ENCODE measurements around the gene KDR. TPM values are rescaled to one million over a fixed set of nuclear protein-coding genes. Genes with fewer than 3 reads are reported as not detected.

The KDR gene
- total RNA-seq, 1 experiment from 2014 or later = not detected

DNA sequence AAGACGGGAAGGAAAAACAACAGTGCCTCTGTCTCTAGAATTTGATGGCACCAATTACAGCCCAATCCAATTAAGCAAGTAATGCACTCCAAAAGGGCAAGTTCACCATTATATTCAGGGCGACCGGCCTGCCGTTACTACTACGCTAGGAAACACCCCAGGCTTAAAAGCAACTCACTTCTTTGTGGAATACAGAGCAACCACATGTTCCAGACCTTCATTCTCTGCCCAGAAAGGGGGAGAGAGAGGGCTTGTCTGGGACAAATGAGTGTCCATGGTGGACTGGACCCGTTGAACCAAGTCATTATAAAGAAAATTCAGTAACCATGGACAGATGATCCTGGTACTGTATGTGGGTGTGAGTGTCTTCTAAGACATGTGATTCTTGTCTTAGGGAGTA lies 1.6 kb downstream of the KDR start:
- Mint-ChIP-seq H3K4me1 (ENCODE audit: low read depth, unreplicated experiment) (no peaks in the 10 kb centered on the region), H3K9me3 (ENCODE audit: unreplicated experiment) (no peaks in the 10 kb centered on the region), H3K36me3 (ENCODE audit: insufficient read depth, unreplicated experiment) (no peaks in the 10 kb centered on the region), H3K4me3 (ENCODE audit: unreplicated experiment) (no peak overlapping the region), H3K27ac (ENCODE audit: unreplicated experiment) (no peak overlapping the region), H3K27me3 (ENCODE audit: insufficient read depth, unreplicated experiment) (peaks cover 8% of the 10 kb centered on the region)
- intact Hi-C loops (cut with micrococcal nuclease; ENCODE audit: unreplicated experiment) = no loop called here
- POLR2A ChIA-PET = no interaction called here
- no peaks in the 10 kb centered on the region; the same call in 1 of the 2 replicates for H3K9me3 ChIP-seq
- no peaks in the 10 kb centered on the region for H3K36me3 ChIP-seq (ENCODE audit: control insufficient read depth, insufficient read depth, low read length)
- H3K27me3 ChIP-seq (replicated peaks; ENCODE audit: control insufficient read depth, insufficient read depth, low read length) = no peaks in the 10 kb centered on the region
- no peak overlapping the region for H3K4me3 ChIP-seq (ENCODE audit: low read depth, low read length)
- CTCF ChIA-PET = no interaction called here
- no TSS peak for BruUV-seq (replicated peaks)
- no peaks in the 10 kb centered on the region for H3K4me1 ChIP-seq
- DNase-seq = no peak
- TF ChIP-seq, protein P1, sequence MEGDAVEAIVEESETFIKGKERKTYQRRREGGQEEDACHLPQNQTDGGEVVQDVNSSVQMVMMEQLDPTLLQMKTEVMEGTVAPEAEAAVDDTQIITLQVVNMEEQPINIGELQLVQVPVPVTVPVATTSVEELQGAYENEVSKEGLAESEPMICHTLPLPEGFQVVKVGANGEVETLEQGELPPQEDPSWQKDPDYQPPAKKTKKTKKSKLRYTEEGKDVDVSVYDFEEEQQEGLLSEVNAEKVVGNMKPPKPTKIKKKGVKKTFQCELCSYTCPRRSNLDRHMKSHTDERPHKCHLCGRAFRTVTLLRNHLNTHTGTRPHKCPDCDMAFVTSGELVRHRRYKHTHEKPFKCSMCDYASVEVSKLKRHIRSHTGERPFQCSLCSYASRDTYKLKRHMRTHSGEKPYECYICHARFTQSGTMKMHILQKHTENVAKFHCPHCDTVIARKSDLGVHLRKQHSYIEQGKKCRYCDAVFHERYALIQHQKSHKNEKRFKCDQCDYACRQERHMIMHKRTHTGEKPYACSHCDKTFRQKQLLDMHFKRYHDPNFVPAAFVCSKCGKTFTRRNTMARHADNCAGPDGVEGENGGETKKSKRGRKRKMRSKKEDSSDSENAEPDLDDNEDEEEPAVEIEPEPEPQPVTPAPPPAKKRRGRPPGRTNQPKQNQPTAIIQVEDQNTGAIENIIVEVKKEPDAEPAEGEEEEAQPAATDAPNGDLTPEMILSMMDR (IDR thresholded peaks at IDR 0.05; ENCODE audit: insufficient read depth in 1 of 2, low read depth in 1 of 2, low read length in 1 of 2, severe bottlenecking in 1 of 2, unreplicated experiment in 1 of 2) = no peak

DNA sequence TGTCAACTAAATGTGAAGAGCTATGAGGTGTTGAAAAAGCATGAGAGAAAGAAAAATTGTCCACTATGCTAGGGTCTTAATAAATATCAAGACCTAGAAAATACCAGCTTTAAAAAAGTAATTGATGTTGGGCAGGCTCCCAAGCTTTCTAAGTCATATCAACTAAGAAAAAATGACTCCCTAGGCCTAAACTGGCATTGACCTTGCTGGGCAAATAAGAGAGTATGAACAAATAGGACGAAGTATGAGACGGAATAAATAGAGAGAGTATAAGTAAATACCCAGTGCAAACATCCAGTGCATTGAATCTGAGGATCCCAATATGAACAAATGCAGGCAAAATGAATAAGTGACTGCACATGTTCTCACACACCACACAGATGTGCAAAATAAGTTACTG lies 3.2 kb downstream of the KDR start:
- H3K9me3 Mint-ChIP-seq (ENCODE audit: unreplicated experiment) = no peaks in the 10 kb centered on the region
- POLR2A ChIA-PET = no interaction called here

DNA sequence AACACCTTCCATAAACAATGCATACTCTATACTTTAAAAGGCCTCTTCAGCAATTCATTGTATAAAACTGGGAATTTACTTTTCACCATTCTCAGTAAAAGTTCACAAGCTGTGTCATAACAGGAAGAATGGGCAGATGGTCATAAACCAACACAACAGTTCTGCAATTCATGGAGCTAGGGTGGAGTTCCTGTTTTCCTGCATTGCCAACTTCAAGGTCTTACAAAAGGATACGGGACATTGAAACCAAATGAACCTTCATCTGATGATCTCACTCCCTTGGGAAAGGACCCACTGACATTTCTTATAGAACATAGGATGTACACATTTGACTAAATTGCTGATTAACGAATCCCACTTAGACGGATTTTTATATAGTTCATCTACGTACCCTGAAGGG lies 4.1 kb downstream of the KDR start:
- no TSS peak for BruUV-seq (replicated peaks)
- ChIA-PET CTCF (no interaction called here), POLR2A (no interaction called here)
- H3K4me3 ChIP-seq (ENCODE audit: low read depth, low read length) = no peak overlapping the region
- TF ChIP-seq, protein P1 (IDR thresholded peaks at IDR 0.05; ENCODE audit: insufficient read depth in 1 of 2, low read depth in 1 of 2, low read length in 1 of 2, severe bottlenecking in 1 of 2, unreplicated experiment in 1 of 2) = no peak
- Mint-ChIP-seq H3K27ac (ENCODE audit: unreplicated experiment) (no peak overlapping the region), H3K36me3 (ENCODE audit: insufficient read depth, unreplicated experiment) (no peaks in the 10 kb centered on the region), H3K27me3 (ENCODE audit: insufficient read depth, unreplicated experiment) (peaks cover 8% of the 10 kb centered on the region), H3K4me1 (ENCODE audit: low read depth, unreplicated experiment) (no peaks in the 10 kb centered on the region), H3K9me3 (ENCODE audit: unreplicated experiment) (no peaks in the 10 kb centered on the region), H3K4me3 (ENCODE audit: unreplicated experiment) (no peak overlapping the region)
- no peak for DNase-seq
- intact Hi-C loops (cut with micrococcal nuclease; ENCODE audit: unreplicated experiment) = no loop called here
- no peaks in the 10 kb centered on the region for H3K4me1 ChIP-seq
- H3K27me3 ChIP-seq (replicated peaks; ENCODE audit: control insufficient read depth, insufficient read depth, low read length) = no peaks in the 10 kb centered on the region
- H3K9me3 ChIP-seq = no peaks in the 10 kb centered on the region
- no peaks in the 10 kb centered on the region for H3K36me3 ChIP-seq (ENCODE audit: control insufficient read depth, insufficient read depth, low read length)

More for the DNA sequence above, 3.2 kb downstream of the KDR start:
- no peak for DNase-seq
- Histone ChIP-seq H3K27me3 (replicated peaks; ENCODE audit: control insufficient read depth, insufficient read depth, low read length) (no peaks in the 10 kb centered on the region), H3K9me3 (no peaks in the 10 kb centered on the region), H3K4me3 (ENCODE audit: low read depth, low read length) (no peak overlapping the region), H3K4me1 (no peaks in the 10 kb centered on the region), H3K36me3 (ENCODE audit: control insufficient read depth, insufficient read depth, low read length) (no peaks in the 10 kb centered on the region)
- CTCF ChIA-PET = no interaction called here
- no TSS peak for BruUV-seq (replicated peaks)
- Mint-ChIP-seq H3K4me3 (ENCODE audit: unreplicated experiment) (no peak overlapping the region), H3K4me1 (ENCODE audit: low read depth, unreplicated experiment) (no peaks in the 10 kb centered on the region), H3K36me3 (ENCODE audit: insufficient read depth, unreplicated experiment) (no peaks in the 10 kb centered on the region), H3K27me3 (ENCODE audit: insufficient read depth, unreplicated experiment) (peaks cover 8% of the 10 kb centered on the region), H3K27ac (ENCODE audit: unreplicated experiment) (no peak overlapping the region)
- intact Hi-C loops (cut with micrococcal nuclease; ENCODE audit: unreplicated experiment) = no loop called here
- TF ChIP-seq, protein P1 (IDR thresholded peaks at IDR 0.05; ENCODE audit: insufficient read depth in 1 of 2, low read depth in 1 of 2, low read length in 1 of 2, severe bottlenecking in 1 of 2, unreplicated experiment in 1 of 2) = no peak
